T-cell (primary cell): ENCODE measurements around the gene GIPC1. TPM values are rescaled to one million over a fixed set of nuclear protein-coding genes. Genes with fewer than 3 reads are reported as not detected.

Experiments
- ATAC-seq, 4 experiments: fragments of 200-7000 bp in 3 of 4; fragments of 150-1000 bp in 1 of 4; cut with Tn5 transposase; replicated peaks in 1 of 4; 1 replicate in 3 of 4; 2 replicates in 1 of 4; pipeline ENCODE4 v1.10.0; 2021; ENCODE audit warnings: moderate library complexity in 3 of 4, mild to moderate bottlenecking in 2 of 4, moderate number of reproducible peaks in 1 of 4
- CTCF ChIA-PET, 2 donors: fragments of 300-600 bp; sonication (Branson Sonifier 250); formaldehyde crosslinking; loops; one replicate each; lab custom pipeline; 2022; ENCODE audit warnings: antibody characterized with exemption in 2 of 2; lab: Charles Lee
- POLR2A ChIA-PET, 2 donors: fragments of 300-600 bp; sonication (Branson Sonifier 250); formaldehyde crosslinking; loops; one replicate each; lab custom pipeline; 2022; ENCODE audit warnings: antibody characterized with exemption in 2 of 2; lab: Charles Lee
- DNase-seq, 35 experiments: peaks; one replicate each; pipeline versions ENCODE4 v3.0.0 to v3.0.0-alpha.2; 2013 to 2023
- H3K27ac ChIP-seq: one replicate; pipeline ENCODE4 v1.5.1; 2013; ENCODE audit warnings: low read length
- H3K27me3 ChIP-seq, 2 experiments: replicated peaks in 1 of 2; 1 replicate in 1 of 2; 2 replicates in 1 of 2; pipeline versions ENCODE4 v1.6.1 to v1.7.0; 2013; ENCODE audit warnings: low read length in 1 of 2, mixed read lengths in 1 of 2; ENCODE audit not compliant: control insufficient read depth in 2 of 2, insufficient read depth in 2 of 2; ENCODE audit errors: extremely low read depth in 1 of 2
- H3K36me3 ChIP-seq, 2 donors: 1 replicate in 1 of 2; 2 replicates in 1 of 2; pipeline versions ENCODE4 v1.6.1 to v1.7.0; 2013; ENCODE audit warnings: low read length in 1 of 2; ENCODE audit not compliant: control insufficient read depth in 2 of 2, insufficient read depth in 1 of 2; ENCODE audit errors: extremely low read depth in 1 of 2
- H3K4me1 ChIP-seq, 2 experiments: 1 replicate in 1 of 2; 2 replicates in 1 of 2; pipeline versions ENCODE4 v1.6.1 to v1.7.0; 2013; ENCODE audit warnings: low read length in 2 of 2, mixed read lengths in 1 of 2; ENCODE audit not compliant: insufficient read depth in 2 of 2, control insufficient read depth in 1 of 2; ENCODE audit errors: extremely low read depth in 1 of 2
- H3K4me3 ChIP-seq, 2 donors: 1 replicate in 1 of 2; 2 replicates in 1 of 2; pipeline versions ENCODE4 v1.5.1 to v1.7.0; 2013; ENCODE audit warnings: mild to moderate bottlenecking in 2 of 2, low read length in 1 of 2, moderate library complexity in 1 of 2; ENCODE audit not compliant: control insufficient read depth in 1 of 2; ENCODE audit errors: extremely low read depth in 1 of 2
- H3K9me3 ChIP-seq: 2 replicates; pipeline ENCODE4 v1.7.0; 2013
- H3K27ac Mint-ChIP-seq, 2 donors: one replicate each; pipeline ENCODE4 v1.8.0; 2020 to 2021; ENCODE audit warnings: mild to moderate bottlenecking in 2 of 2, mixed read lengths in 2 of 2
- H3K27me3 Mint-ChIP-seq, 2 donors: one replicate each; pipeline ENCODE4 v1.8.0; 2021 to 2022; ENCODE audit warnings: mixed read lengths in 2 of 2
- H3K36me3 Mint-ChIP-seq: one replicate; pipeline ENCODE4 v1.8.0; 2021; ENCODE audit warnings: mixed read lengths
- H3K4me1 Mint-ChIP-seq, 3 donors: one replicate each; pipeline ENCODE4 v1.8.0; 2020 to 2022; ENCODE audit warnings: mixed read lengths in 3 of 3, mild to moderate bottlenecking in 1 of 3
- H3K4me3 Mint-ChIP-seq, 3 donors: one replicate each; pipeline ENCODE4 v1.8.0; 2020 to 2022; ENCODE audit warnings: mild to moderate bottlenecking in 3 of 3, mixed read lengths in 3 of 3, moderate library complexity in 3 of 3
- H3K9me3 Mint-ChIP-seq, 3 donors: one replicate each; pipeline ENCODE4 v1.8.0; 2020 to 2022; ENCODE audit warnings: mixed read lengths in 3 of 3
- WGBS: methylation state at CpG from one replicate; pipeline ENCODE4 v1.1.5; 2013; ENCODE audit warnings: missing lambda C conversion rate; ENCODE audit not compliant: insufficient coverage; 5-methylcytosine and 5-hydroxymethylcytosine counted together
- total RNA-seq, 35 experiments: library from RNA in 6 of 35; stranded (reverse) in 6 of 35; fragments of 120-200 nt in 1 of 35; gene quantifications; one replicate each; pipeline versions ENCODE4 v1.2.1 to v1.2.4 and lab custom pipeline; 2013 to 2026

The GIPC1 gene
- total RNA-seq, 5 donors from 2014 or later (not counting 1 experiment from before 2014, with no cell fraction given): 27.5 to 44.4 (median 35.4) TPM

GRCh38 chr19:14450876-14451275 lies 45.1 kb downstream of the GIPC1 start:
- H3K27ac Mint-ChIP-seq: no peak overlapping the region

GRCh38 chr19:14450168-14450874 lies 45.6 kb downstream of the GIPC1 start:
- H3K27ac Mint-ChIP-seq: no peak overlapping the region

More at GRCh38 chr19:14450876-14451275, 45.1 kb downstream of the GIPC1 start:
- peaks cover 23 to 89% of the 10 kb centered on the region in 2 donors for H3K36me3 ChIP-seq
- H3K27ac ChIP-seq: no peak overlapping the region
- ChIA-PET CTCF (interaction anchor here (0.5 to 0.6 kb wide), 2 partner anchors 267 to 960 kb away, joined by 4 to 5 read pairs; no protein-coding TSS in a partner anchor), POLR2A (interaction anchor here in 1 of 2 donors (0.5 kb wide), 1 partner anchor 37 kb away, joined by 4 read pairs; no protein-coding TSS in a partner anchor)
- H3K27me3 ChIP-seq: no peaks in the 10 kb centered on the region
- H3K4me1 ChIP-seq: peaks cover 0 to 13% of the 10 kb centered on the region in 2 experiments
- Mint-ChIP-seq H3K36me3 (peaks cover 38% of the 10 kb centered on the region), H3K4me3 (no peak overlapping the region), H3K27me3 (no peaks in the 10 kb centered on the region), H3K4me1 (peaks cover 15 to 19% (median 18%) of the 10 kb centered on the region in 3 donors), H3K9me3 (no peaks in the 10 kb centered on the region)
- WGBS: 98% methylated on average over 18 of the region's 19 CpGs
- DNase-seq (no peak), ATAC-seq (no peak)
- H3K4me3 ChIP-seq: no peak overlapping the region
- H3K9me3 ChIP-seq: no peaks in the 10 kb centered on the region

GRCh38 chr19:14449321-14449720 lies 46.6 kb downstream of the GIPC1 start:
- Histone ChIP-seq H3K27ac (no peak overlapping the region), H3K9me3 (no peaks in the 10 kb centered on the region), H3K27me3 (no peaks in the 10 kb centered on the region), H3K36me3 (peaks cover 30 to 90% of the 10 kb centered on the region in 2 donors), H3K4me3 (no peak overlapping the region), H3K4me1 (peaks cover 0 to 15% of the 10 kb centered on the region in 2 experiments)
- CTCF ChIA-PET: no interaction called here
- POLR2A ChIA-PET: interaction anchor here in 1 of 2 donors (0.6 kb wide), 1 partner anchor 720 kb away, joined by 6 read pairs; no protein-coding TSS in a partner anchor
- DNase-seq (no peak), ATAC-seq (no peak)
- peaks cover 34% of the 10 kb centered on the region for H3K36me3 Mint-ChIP-seq
- H3K4me3 Mint-ChIP-seq: no peak overlapping the region
- whole genome bisulfite sequencing: 86% methylated on average over 1 of the region's 6 CpGs
- peak overlapping the region in 1 of 2 donors; percentile 39 for H3K27ac Mint-ChIP-seq
- H3K9me3 Mint-ChIP-seq: no peaks in the 10 kb centered on the region
- H3K4me1 Mint-ChIP-seq: peaks cover 18 to 23% (median 18%) of the 10 kb centered on the region in 3 donors
- no peaks in the 10 kb centered on the region for H3K27me3 Mint-ChIP-seq

More at GRCh38 chr19:14450168-14450874, 45.6 kb downstream of the GIPC1 start:
- Histone ChIP-seq H3K4me1 (peaks cover 0 to 13% of the 10 kb centered on the region in 2 experiments), H3K4me3 (no peak overlapping the region), H3K27me3 (no peaks in the 10 kb centered on the region), H3K9me3 (no peaks in the 10 kb centered on the region), H3K36me3 (peaks cover 24 to 90% of the 10 kb centered on the region in 2 donors), H3K27ac (no peak overlapping the region)
- Mint-ChIP-seq H3K9me3 (no peaks in the 10 kb centered on the region), H3K36me3 (peaks cover 37% of the 10 kb centered on the region), H3K4me3 (no peak overlapping the region), H3K4me1 (peaks cover 15 to 19% (median 18%) of the 10 kb centered on the region in 3 donors), H3K27me3 (no peaks in the 10 kb centered on the region)
- DNase-seq (peak in 32 of 35 experiments; percentile 23 to 77 (median 64)), ATAC-seq (peak; percentile 53 to 97 (median 62))
- ChIA-PET POLR2A (interaction anchor here in 1 of 2 donors (0.5 kb wide), 1 partner anchor 38 kb away, joined by 4 read pairs; no protein-coding TSS in a partner anchor), CTCF (interaction anchor here in 1 of 2 donors (0.6 kb wide), 1 partner anchor 266 kb away, joined by 5 read pairs; no protein-coding TSS in a partner anchor)
- 93% methylated on average over 24 of the region's 30 CpGs for WGBS

GRCh38 chr19:14446336-14447036 lies 49.4 kb downstream of the GIPC1 start:
- WGBS: 98% methylated on average over 10 of the region's 10 CpGs

GRCh38 chr19:14443632-14444216 lies 52.2 kb downstream of the GIPC1 start:
- Histone ChIP-seq H3K27me3 (no peaks in the 10 kb centered on the region), H3K4me3 (no peak overlapping the region), H3K9me3 (no peaks in the 10 kb centered on the region), H3K27ac (no peak overlapping the region), H3K4me1 (peaks cover 13 to 63% of the 10 kb centered on the region in 2 experiments), H3K36me3 (peaks cover 38 to 72% of the 10 kb centered on the region in 2 donors)
- Mint-ChIP-seq H3K27me3 (no peaks in the 10 kb centered on the region), H3K36me3 (peaks cover 45% of the 10 kb centered on the region), H3K9me3 (no peaks in the 10 kb centered on the region), H3K4me3 (no peak overlapping the region), H3K4me1 (peaks cover 31 to 48% (median 36%) of the 10 kb centered on the region in 3 donors), H3K27ac (no peak overlapping the region)
- DNase-seq: no peak
- no peak for ATAC-seq
- ChIA-PET CTCF (no interaction called here), POLR2A (no interaction called here)
- 97% methylated on average over 13 of the region's 14 CpGs for WGBS

More at GRCh38 chr19:14446336-14447036, 49.4 kb downstream of the GIPC1 start:
- Mint-ChIP-seq H3K36me3 (peaks cover 52% of the 10 kb centered on the region), H3K27ac (no peak overlapping the region), H3K9me3 (no peaks in the 10 kb centered on the region), H3K4me3 (no peak overlapping the region), H3K4me1 (peaks cover 23 to 36% (median 27%) of the 10 kb centered on the region in 3 donors), H3K27me3 (no peaks in the 10 kb centered on the region)
- peaks cover 0 to 41% of the 10 kb centered on the region in 2 experiments for H3K4me1 ChIP-seq
- no peak overlapping the region for H3K27ac ChIP-seq
- POLR2A ChIA-PET: no interaction called here
- H3K9me3 ChIP-seq: no peaks in the 10 kb centered on the region
- no peak for ATAC-seq
- H3K4me3 ChIP-seq: no peak overlapping the region
- H3K36me3 ChIP-seq: peaks cover 41 to 96% of the 10 kb centered on the region in 2 donors
- no peaks in the 10 kb centered on the region for H3K27me3 ChIP-seq
- no peak for DNase-seq
- CTCF ChIA-PET: no interaction called here
